GM18867 (cell line): ENCODE measurements around the gene NPAS3.

Source experiments
- ATAC-seq: cut with Tn5 transposase; IDR thresholded peaks from one replicate; pipeline ENCODE4 v1.9.1; 2021; ENCODE audit warnings: mild to moderate bottlenecking, moderate library complexity; ENCODE audit not compliant: unreplicated experiment

Gene NPAS3

GRCh38 chr14:33842299-33842698 is 903.6 kb downstream of the NPAS3 start:
- no peak for ATAC-seq

- no peak for ATAC-seq
Observed at GRCh38 chr14:33844118-33844517, 905.4 kb downstream of the NPAS3 start.

- ATAC-seq = no peak
Observed at GRCh38 chr14:33846100-33846824, 907.6 kb downstream of the NPAS3 start.

- no peak for ATAC-seq
Observed at GRCh38 chr14:33847066-33847465, 908.4 kb downstream of the NPAS3 start.

GRCh38 chr14:33848009-33848408 is 909.3 kb downstream of the NPAS3 start:
- no peak for ATAC-seq

GRCh38 chr14:33848706-33849454 is 910.2 kb downstream of the NPAS3 start:
- ATAC-seq = peak; percentile 45

GRCh38 chr14:33849455-33849801 is 910.7 kb downstream of the NPAS3 start:
- peak; percentile 23 for ATAC-seq

GRCh38 chr14:33850826-33851225 is 912.1 kb downstream of the NPAS3 start:
- no peak for ATAC-seq

- ATAC-seq = no peak
Observed at GRCh38 chr14:33851366-33851765, 912.7 kb downstream of the NPAS3 start.

- ATAC-seq = no peak
Observed at GRCh38 chr14:33851931-33852330, 913.3 kb downstream of the NPAS3 start.
